NK-92 treated with Interleukin-12 subunit alpha and Interleukin-12 subunit beta, amount 100 ng/mL, for 24 hours (cell line): ENCODE measurements around the gene FBXO10.
"Not testable (repeated sequence)": the region's sequence is repeated elsewhere in the genome, so short reads cannot be mapped to it uniquely, and the experiment has no call there.

Experiments used
- DNase-seq: peaks from one replicate; lab custom pipeline; 2025; lab: John Stamatoyannopoulos, UW

The FBXO10 gene, protein sequence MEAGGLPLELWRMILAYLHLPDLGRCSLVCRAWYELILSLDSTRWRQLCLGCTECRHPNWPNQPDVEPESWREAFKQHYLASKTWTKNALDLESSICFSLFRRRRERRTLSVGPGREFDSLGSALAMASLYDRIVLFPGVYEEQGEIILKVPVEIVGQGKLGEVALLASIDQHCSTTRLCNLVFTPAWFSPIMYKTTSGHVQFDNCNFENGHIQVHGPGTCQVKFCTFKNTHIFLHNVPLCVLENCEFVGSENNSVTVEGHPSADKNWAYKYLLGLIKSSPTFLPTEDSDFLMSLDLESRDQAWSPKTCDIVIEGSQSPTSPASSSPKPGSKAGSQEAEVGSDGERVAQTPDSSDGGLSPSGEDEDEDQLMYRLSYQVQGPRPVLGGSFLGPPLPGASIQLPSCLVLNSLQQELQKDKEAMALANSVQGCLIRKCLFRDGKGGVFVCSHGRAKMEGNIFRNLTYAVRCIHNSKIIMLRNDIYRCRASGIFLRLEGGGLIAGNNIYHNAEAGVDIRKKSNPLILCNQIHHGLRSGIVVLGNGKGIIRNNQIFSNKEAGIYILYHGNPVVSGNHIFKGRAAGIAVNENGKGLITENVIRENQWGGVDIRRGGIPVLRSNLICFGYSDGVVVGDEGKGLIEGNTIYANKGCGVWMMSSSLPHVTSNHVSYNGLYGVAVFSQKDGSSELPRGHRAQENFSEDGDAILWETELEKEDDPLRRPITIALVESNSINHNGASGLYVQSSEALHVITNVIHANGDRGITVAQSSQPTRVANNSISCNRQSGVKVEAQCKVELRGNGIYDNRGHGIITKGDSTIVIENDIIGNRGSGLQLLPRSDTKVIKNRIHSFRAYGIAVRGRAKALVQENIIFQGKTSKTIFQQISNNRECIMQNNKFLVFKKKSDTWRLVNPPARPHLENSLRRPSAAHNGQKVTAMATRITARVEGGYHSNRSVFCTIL

DNA sequence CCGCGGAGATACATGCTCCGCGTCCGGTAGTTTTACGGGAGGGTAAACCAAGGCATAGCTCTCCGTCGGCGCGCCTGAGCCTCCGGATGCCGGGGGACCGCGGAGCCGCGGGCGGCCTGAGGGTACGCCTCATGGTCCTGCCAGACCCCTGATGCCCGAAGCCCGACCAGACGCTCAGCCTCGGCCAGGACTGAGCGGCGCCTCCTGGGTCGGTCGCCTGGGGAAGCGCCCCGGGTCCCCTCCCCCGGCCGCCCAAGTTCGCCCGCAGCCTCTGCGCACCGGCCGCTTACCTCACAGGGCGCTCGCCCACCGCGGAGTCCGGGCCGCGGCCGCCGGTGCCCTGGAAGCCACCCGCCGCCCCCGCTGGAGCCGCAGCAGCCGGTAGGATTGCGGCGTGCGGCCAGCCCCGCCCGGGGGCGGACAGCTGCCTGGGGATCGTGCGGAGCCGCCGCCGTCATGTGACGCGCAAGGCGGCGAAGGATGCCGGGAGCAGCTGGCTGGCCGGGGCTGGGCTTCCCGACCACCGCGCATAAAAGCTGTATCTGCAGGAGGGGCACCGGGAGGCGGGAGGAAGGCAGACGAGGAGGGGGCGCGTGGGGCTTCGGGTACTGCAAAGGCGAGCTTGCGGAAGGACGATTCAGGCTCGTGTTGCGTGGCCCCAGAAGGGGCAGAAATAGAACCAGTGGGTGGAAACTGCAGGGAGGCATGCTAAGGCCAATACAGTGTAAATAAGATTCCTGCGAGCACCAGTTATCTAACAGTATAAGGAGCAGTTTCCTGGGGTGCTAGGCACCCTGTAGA lies at the start of gene FBXO10:
Gene FBXO10, minus strand, starts transcription at position 460 of the 801 bp plus-strand sequence. CDS start 34,612 bp downstream, outside the sequence.
- DNase-seq, result no peak

DNA sequence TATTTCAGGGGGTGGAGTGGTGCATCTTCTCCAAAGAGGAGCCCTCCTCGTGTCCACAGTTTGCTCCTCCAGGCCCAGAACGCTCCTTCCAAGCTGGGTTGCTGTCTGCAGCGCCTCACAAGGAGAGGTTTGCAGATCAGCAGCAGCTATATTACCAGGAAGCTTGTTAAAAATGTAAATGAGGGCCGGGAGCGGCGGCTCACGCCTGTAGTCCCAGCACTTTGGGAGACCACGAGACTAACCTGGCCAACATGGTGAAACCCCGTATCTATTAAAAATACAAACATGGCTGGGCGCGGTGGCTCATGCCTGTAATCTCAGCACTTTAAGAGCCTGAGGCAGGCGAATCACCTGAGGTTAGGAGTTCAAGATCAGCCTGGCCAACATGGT lies 49.6 kb upstream of the FBXO10 start:
- no peak for DNase-seq

DNA sequence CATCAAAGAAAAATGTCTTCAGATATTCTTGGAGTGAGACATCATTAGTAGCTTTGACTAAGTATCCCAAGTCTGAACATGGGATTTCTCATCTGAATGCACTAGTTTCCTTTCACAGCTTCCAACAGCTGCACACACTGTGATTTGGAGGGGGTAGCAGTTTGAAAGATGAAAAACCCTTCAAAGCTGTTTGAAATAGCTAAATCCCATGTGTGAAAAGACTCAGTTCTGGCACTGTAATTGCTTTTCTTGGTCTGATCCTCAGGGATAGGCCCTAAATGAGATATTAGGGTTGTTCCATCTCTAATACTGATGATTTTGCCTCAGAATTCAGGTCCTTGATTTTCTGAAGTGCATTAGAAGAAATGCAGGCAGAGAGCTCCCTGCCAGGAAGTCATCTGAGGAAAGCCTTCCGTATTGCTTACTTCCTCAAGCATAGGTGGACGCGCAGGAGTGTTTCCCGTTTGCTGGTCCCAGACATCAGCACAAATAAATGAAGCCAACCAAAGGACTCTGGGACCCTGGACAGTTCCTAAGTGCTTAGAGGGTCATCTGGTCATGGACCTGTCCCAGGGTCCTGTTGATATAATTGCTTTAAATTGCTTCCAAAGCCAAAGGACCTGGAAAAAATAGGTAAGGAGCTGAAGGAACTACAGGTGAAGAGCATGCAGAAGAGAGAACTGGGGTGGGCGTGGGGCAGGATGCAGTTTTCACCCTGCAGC lies 49.0 kb upstream of the FBXO10 start:
- no peak for DNase-seq

DNA sequence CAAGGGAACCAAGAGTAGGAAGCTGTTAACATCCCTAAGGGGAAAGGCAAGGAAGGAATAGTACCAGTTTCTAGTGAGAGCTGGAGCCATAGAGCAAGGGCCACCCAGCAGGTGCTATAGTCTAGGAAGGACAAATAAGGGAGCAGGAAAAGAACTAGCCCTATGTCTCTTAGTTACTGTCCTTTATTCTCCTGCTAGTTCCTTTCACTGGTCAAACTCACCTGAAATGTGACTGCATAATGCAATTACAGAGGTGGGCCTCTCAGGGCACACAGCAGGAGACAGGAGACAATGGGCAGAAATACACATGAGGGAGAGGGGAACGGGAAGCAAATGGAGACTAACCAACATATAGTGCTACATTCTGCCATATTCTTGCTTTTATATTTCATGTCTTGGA lies 47.9 kb upstream of the FBXO10 start:
- DNase-seq, result no peak

DNA sequence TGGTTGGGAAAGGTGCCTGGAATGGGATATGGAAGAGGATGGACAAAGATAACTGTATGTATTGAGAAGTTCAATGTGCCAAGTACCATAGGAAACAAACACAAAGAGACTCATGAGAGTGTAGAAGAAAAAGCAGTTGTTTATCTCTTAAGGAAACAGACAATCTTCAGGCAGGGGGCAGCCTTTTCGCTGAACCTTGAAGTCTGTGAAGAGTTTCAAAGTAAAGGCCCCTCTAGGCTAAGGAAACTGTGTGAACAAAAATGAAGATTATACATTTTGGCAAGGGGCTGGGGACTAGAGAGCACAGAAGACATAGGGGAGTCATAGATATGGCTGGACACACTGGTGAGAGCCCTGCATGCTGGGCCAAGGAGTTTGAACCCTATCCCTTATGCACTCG lies 47.1 kb upstream of the FBXO10 start:
- no peak for DNase-seq

DNA sequence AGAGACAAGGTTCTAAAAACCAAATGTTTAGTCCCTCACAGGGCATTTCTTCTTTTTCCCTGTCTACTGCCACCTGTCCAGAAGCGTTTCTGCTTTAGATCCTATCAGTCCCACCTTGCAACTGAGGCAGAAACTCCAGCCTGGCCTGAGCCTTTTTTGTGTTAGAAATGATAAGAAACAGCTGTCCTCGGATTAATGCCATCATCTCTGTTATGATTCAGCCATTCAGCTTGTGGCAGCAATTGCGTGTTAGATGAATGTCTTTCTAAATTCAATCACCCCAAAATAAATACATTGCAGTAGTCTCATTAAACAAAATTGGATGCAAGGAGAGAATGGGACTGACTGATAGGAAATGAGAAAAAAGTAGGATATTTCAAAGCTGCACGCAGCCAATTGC lies 46.3 kb upstream of the FBXO10 start:
- no peak for DNase-seq

DNA sequence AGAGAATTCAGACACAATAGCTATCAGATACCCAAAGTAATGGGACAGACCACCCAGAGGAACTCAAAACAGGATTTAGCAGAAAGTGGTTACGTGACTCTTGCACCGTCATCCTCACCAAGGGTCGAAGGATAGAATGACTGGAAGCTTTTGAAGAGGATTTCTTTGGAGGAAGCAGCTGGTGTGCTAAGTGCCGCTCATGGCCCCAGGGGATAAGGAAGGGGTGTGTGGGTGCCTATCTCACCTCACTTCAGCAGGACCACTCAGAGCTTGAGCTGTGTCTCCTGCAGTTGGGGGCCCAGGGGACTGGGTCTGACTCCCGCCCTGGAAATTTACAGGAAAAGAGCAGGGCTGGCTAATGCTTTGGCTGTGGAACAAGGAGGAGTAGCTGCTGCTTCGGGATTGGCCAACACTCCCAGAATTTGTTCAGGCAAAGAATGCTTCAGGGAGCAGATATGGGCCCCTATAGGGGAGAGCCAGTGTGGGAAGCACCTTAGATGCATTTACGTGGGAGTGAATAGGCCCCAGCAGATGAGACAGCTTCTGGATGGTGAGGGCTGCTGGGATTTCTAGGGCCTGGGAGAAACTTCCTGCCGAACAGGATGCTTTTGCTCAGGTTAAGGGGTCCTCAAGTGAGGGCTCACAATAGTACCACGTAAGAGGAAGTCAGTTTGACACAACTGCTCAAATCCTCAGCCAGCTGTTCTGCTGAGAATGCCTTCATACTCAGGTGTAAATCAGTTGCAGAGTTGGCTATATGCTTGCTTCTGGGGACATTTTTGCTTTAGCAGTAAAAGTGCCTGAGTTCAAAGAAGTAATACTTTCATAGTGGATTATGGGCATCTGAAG lies 45.3 kb upstream of the FBXO10 start:
- DNase-seq, result no peak

DNA sequence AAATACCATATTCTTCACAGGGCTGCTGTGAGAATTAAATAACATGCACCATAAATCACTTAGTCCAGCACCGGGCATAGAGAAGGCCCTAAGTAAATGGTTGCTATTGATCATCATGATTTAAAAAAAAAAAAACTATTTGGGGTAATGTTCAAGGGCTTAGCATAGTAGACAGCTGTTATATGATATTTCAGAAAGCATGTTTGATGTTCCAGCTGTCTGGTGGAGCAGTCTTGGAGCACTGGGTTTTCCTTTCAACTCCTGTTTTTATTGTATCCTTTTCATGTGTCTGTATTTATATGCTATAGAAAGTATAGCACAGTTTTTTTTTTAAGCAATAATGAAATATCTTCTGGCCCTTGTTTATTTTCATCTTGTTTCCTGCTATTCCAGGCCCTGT lies 44.2 kb upstream of the FBXO10 start:
- no peak for DNase-seq

DNA sequence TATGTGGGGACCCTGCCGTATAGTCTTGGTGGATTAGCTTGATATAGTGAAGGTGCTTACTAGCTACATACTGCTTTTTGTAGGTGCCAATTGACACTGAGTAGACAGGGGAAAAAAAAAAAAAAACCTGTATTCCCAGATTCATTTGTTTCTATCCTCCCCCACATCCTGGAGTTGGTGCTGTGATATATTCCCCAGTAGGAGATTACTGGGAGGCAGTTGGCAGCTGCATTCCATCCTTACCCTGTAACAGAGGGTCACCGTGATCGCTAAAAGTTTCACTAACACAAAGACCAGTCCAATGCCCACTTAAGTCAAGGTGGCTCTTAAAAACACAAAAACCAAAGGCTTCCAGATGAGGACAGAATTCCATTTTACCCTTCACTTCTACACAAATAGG lies 43.6 kb upstream of the FBXO10 start:
- DNase-seq, result no peak

DNA sequence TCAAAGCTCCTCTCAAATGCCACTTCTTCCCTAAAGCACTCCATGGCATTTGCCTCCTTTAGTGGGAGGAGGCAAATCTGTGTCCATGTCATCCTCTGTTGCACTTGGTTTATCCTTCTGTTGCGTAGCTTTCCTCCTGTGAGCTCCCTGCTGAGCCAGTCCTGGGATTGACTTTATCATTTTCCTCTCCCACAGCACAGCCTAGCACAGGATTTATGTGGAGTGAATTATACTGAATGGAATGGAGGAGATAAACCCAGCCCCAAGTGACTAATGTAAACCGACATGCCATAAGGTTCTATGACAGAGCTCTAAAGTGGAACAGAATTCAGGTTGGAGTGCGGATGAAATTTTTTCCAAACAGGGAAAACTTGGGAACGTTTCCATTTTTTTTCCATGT lies 42.6 kb upstream of the FBXO10 start:
- no peak for DNase-seq

DNA sequence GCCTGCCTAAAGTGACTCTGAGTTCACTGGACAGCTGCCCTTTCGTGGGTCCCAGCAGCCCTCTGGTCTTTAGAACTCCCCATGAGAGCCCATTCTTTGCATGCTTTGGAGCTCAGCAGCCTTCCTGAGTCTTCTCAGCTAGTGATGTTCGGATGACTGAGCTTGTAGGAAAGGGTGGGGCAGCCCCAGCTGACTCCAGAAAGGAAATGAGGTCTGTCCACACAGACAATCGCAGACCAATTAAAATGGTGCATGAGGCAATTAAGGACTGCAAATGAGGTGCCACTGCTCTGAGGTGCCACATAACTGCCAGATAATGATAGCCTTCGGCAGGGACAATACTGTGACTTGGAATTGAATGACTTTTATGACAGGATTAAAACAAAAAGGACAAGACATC lies 41.7 kb upstream of the FBXO10 start:
- no peak for DNase-seq

DNA sequence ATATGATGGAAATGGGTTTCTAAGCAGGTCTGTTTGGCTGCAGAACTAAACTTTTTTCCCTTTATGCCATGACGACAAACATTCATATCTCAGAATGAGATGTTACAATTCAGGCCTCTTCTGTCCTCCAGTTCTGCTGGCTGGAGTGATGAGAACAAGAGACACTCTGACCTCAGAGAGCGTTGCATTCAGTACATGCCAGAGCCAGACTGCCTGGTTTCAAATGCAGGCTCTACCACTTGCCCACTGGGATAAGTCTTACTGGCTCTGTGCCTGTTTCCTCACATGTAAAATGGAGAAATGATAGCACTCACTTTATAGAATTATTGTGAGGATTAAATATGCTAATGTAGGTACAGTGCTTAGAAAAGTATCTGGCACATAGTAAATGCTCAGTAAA lies 41.0 kb upstream of the FBXO10 start:
- DNase-seq, result no peak

DNA sequence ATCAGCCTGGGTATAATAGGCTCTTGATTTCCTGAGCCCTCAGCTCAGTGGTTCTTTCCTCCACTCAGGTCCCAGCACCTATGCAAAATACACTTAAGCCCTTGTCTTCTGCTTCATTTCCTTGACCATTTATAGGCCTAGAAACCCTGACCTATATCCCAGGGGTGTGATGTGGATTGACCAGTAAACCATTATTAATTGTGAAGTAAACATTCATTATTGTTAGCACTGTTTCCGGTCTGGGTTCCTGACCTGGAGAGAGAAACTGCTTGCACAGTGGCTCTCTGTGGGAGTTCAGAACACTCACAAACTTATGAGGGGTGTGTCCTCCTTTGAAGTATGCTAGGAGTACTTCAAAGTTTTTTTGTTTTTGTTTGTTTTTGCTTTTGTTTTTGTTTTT lies 35.8 kb upstream of the FBXO10 start:
- DNase-seq, result no peak

DNA sequence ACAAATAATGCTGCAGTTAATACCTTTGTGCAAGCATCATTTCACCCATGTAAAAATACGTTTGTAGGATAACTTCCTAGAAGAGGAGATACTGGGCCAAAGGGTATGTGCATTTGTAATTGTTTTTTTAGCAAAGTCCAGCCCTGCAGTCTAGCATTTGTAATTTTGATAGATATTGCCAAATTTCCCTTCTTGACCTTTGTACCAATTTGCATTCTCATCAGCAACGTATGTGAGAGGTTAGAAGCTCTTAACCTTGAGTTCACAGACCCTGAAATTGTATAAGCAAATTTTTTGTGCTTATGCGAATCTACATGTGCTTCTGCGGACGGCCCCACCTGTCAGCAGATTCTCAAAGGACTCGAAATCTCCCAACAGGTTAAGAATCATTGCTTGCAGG lies 34.8 kb upstream of the FBXO10 start:
- no peak for DNase-seq

DNA sequence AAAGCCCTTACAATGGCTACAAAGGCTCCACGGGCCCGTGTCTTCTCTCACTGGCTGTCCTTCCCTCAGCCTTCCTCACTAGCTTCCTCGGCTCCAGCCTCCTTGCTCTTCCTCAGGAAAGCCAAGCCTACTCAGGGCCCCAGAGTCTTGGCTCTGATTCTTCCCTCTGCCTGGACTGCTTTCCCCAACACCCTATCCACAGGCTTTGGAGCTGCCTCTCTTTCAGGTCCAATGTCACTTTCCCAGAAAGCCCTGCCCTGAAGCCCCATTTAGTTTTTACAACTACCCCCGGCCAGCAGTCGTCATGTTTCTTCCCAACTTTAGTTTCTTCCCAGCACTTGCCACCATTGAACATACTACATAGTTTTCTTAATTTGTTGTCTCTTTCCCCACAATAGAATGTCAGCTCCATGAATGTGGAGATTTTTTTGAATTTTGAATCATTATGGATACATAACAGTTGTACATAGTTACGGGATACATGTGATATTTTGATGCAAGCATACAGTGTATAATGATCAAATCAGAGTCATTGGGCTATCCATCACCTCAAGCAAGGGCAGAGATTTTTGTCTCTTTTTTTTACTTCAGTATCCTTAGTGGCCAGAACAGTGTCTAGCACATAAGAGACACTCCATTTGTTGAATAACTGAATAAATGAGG lies 33.7 kb upstream of the FBXO10 start:
- DNase-seq, result no peak

DNA sequence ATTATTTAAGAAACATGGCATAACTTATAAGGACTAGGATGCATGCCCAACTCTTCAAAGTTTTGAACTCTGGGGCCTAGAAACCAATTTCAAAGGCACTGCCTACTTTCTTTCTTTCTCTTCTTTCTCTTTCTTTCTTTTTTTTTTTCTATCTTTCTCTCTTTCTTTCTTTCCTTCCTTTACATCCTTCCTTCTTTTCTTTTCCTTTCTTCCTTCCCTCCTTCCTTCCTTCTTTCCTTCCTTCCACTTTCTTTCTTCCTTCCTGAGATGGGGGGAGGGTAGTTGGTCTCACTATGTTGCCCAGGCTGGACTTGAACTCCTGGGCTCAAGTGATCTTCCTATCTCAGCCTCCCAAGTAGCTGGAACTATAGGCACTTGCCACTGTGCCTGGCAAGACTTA lies 32.1 kb upstream of the FBXO10 start:
- no peak for DNase-seq

DNA sequence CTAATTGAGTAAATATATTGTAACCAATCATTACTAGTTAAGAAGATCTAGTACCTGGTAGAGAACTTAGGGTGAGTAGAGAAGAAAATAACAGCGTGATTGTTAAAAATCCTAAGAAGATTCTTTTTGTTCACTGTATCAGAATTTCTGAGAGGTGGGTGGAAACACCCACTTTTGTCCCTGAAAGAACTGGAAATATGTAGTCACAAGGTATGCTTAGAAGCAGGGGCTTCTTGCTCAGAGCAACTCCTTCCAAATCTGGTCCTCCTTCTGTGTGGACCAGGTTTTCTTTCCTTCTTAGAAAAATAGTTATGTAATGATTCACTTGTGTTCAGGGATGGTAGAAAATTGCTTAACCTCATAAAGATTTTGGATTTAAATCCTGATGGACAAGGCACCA lies 28.1 kb upstream of the FBXO10 start:
- no peak for DNase-seq

DNA sequence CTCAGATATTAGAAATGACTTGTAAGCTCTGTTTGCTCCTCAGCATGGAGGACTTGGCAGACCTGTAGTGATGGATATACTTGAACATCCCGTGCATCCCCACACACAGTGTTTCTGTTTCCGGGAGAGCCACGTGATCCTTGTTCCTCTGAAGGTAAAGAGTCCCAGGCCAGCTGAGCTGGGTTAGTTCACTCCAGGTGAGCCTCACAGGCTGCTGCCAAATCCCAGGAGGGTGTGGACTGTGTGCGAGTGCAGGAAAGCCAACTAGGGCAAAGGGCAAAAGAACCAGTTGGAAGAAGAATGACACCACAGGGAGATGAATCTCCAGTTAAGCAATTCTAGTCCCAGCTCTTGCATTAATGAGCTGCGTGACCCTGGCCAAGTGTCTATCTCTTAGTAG lies 26.6 kb upstream of the FBXO10 start:
- no peak for DNase-seq

DNA sequence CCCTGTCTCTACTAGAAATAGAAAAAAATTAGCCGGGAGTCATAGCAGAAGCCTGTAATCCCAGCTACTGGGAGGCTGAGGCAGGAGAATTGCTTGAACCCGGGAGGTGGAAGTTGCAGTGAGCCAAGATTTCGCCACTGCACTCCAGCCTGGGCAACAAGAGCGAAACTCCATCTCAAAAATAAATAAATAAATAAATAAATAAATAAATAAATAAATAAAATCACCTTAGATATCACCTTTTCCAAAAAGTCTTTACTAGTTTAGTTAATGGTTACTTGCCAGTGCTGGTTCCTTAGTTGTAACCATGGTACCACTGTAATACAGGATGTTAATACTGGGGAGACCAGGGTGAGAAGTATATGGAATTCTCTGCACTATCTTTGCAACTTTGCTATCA lies 25.9 kb upstream of the FBXO10 start:
- DNase-seq, result not testable (repeated sequence)

DNA sequence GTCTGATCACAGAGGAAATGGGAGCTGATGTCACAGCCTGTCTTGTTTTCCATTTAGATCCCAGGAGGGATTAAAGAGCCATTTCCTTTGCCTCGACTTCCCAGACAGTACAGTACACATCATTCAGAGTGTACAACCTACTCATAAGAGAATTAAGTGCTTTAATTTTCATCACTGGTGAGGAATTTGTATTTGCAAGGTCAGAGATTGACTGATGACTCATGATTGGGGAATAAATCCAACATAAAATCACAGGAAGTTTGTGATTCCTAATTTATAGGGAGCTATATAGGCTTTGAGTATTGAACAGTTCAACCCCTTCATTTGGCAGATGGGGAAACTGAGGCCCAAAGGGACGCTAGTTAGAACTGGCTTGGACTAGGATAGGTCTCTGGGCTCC lies 20.3 kb upstream of the FBXO10 start:
- no peak for DNase-seq
